AG20443 (cell line): ENCODE measurements around the gene TSPOAP1.

ENCODE experiments used
- DNase-seq: peaks from one replicate; pipeline ENCODE4 v3.0.0; 2012; ENCODE audit warnings: low spot score, mixed read lengths

The TSPOAP1 gene

GRCh38 chr17:58253082-58253481 is 75.5 kb downstream of the TSPOAP1 start:
- DNase-seq = no peak

GRCh38 chr17:58252141-58252540 is 76.5 kb downstream of the TSPOAP1 start:
- no peak for DNase-seq
